GM10266 (cell line): Measurements from ENCODE around the gene PNMA3.
A peak's percentile ranks its signal among the peaks of the same experiment; 100 is the strongest.
"Not testable (repeated sequence)": the region's sequence is repeated elsewhere in the genome, so short reads cannot be mapped to it uniquely, and the experiment has no call there.

Experiments used
- DNase-seq: peaks from one replicate; pipeline ENCODE4 v3.0.0; 2012; ENCODE audit errors: extremely low spot score
- CTCF ChIP-seq: IDR thresholded peaks from 2 replicates; pipeline ENCODE4 v1.5.1; 2012; ENCODE audit warnings: mild to moderate bottlenecking, low read depth; ENCODE audit not compliant: control insufficient read depth, insufficient read depth; ENCODE audit errors: missing control alignments

PNMA3 gene

GRCh38 chrX:153055871-153056749, at the start of gene PNMA3:
TSS of gene PNMA3 (plus strand) at chrX:153056470. CDS start at chrX:153057056, 586 bp downstream.
- no peak for TF ChIP-seq CTCF
- DNase-seq = no peak

- not testable (repeated sequence) for DNase-seq
Measured at GRCh38 chrX:153017174-153017573, 39.1 kb upstream of the PNMA3 start.

GRCh38 chrX:153019166-153019565, 37.1 kb upstream of the PNMA3 start:
- TF ChIP-seq CTCF = no peak
- no peak for DNase-seq

- DNase-seq = not testable (repeated sequence)
Measured at GRCh38 chrX:153026501-153026900, 29.8 kb upstream of the PNMA3 start.

- not testable (repeated sequence) for DNase-seq
Measured at GRCh38 chrX:153028487-153028886, 27.8 kb upstream of the PNMA3 start.

- TF ChIP-seq CTCF = no peak
- no peak for DNase-seq
Measured at GRCh38 chrX:153029162-153029561, 27.1 kb upstream of the PNMA3 start.

- no peak for TF ChIP-seq CTCF
- no peak for DNase-seq
Measured at GRCh38 chrX:153029875-153030274, 26.4 kb upstream of the PNMA3 start.

GRCh38 chrX:153030801-153031200, 25.5 kb upstream of the PNMA3 start:
- no peak for TF ChIP-seq CTCF
- no peak for DNase-seq

GRCh38 chrX:153032397-153033118, 23.7 kb upstream of the PNMA3 start:
- peak; percentile 76 for DNase-seq
- TF ChIP-seq CTCF = peak; percentile 89
